NCI-H1694 treated with DMSO at 0.1 percent for 48 hours (cell line): ENCODE results near the gene BLACAT1.
"Not testable (repeated sequence)": the region's sequence is repeated elsewhere in the genome, so short reads cannot be mapped to it uniquely, and the experiment has no call there.

Source experiments
- DNase-seq: peaks from one replicate; lab custom pipeline; 2025; lab: John Stamatoyannopoulos, UW

The BLACAT1 gene

GRCh38 chr1:205484985-205485967 is 29.4 kb upstream of the BLACAT1 start:
- DNase-seq, result peak; percentile 85

- no peak for DNase-seq
These were observed 27.5 kb upstream of the BLACAT1 start for GRCh38 chr1:205483372-205483771.

- DNase-seq, result not testable (repeated sequence)
These were observed 26.7 kb upstream of the BLACAT1 start for GRCh38 chr1:205482587-205482986.

DNA sequence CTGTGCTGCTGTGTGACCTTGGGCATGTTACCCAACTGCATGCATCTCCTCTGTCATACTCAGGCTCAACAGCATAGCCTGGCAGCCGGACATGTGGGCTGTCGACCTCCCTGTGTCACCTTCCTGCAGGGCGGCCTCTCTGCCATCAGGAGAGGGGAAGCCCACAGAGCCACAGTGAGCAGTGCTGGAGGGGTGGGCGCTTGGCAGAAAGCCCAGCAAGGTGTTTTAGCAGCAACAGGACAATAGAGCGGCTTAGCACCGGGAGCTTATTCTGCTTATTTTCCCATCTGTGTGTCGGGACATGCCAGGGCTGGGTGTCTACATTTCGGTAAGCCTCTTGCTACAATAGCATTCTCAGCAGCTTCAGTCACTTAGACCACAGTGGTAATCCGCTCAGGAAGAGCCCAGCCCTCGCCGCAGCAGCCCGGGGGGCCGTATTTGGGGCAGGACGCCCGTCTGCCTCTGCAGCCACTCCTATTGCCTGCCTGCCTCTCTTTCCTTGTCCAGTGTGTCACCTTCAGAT is 25.8 kb upstream of the BLACAT1 start:
- no peak for DNase-seq

DNA sequence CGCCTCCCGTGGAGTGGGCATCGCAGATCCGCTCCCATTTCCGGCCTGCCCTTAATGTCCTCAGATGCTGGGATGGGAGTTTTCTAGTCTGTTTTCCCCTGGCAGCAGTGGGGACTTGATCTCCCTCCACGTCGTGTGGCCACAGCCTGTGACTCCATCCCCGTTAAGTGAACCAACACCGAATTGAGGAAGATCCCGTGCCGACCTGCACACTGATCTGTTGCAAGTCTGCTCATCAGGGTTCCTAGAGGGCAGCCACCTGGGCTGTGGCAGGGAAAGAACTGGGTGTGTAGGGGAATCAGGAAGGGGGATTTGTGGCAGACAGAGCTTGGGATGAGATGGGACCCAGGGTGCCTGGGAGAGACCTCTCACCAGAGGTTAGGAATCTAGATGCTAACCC is 25.4 kb upstream of the BLACAT1 start:
- DNase-seq, result no peak

DNA sequence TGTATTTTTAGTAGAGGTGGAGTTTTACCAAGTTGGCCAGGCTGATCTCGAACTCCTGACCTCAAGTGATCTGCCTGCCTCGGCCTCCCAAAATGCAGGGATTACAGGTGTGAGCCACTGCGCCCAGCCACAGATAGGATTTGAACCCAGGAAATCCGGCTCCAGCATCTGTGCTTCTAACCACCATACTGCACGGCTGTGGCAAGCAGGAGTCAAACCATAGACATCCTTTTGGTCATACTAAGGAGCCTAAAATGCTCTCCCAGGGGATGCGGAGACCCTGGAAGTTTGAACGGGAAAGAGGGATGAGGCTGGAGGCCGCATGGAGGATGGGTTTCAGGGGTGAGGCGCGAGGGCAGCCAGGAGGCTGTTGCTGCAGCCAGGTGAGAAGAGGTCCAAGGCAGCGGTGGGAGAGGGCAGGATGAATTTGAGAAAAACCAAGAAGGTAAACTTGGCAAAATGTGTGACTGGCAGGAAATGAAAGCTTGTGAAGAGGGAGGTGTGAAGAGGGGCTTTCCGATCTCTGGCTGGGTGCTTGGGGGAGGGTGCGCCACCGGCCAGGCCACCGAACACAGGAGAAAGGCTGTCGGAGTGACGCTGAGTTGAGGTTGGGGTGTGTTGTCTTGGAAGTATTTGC is 24.6 kb upstream of the BLACAT1 start:
- DNase-seq, result no peak

DNA sequence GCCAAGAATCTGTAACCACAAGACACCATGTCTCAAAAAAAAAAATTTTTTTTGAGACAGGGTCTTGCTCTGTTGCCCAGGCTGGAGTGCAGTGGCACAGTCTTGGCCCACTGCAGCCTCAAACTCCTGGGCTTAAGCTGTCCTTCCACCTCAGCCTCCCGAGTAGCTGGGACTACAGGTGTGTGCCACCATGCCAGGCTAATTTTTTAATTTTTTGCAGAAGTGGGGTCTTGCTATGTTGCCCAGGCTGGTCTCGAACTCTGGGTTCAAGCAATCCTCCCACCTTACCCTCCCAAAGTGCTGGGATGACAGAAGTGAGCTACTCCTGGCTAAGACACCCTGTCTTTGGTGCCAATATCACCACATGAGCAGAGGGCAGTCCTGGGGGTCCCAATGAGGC is 23.1 kb upstream of the BLACAT1 start:
- not testable (repeated sequence) for DNase-seq

DNA sequence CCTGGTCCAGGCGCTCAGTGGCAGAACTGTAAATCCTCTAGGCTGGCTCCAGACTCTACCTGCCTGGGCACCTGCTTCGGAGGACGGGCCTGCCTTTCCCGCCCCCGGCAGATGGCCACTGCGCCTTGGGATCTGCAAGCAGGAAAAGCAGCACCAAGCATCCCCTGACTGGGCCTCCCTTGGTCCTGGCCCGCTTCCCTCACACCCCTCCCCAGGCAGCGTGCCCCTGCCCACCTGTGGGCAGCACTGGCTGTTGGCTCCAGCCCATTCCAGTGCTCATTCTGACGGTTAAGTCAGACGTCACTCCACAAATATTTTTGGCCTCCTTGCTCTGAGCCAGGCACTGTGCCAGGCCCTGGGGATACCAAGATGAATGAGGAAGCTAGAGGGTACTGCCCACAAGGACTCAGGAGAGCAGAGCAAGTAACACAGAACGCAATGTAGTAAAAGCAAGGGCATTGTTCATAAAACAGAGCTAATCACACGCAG is 22.0 kb upstream of the BLACAT1 start:
- no peak for DNase-seq

DNA sequence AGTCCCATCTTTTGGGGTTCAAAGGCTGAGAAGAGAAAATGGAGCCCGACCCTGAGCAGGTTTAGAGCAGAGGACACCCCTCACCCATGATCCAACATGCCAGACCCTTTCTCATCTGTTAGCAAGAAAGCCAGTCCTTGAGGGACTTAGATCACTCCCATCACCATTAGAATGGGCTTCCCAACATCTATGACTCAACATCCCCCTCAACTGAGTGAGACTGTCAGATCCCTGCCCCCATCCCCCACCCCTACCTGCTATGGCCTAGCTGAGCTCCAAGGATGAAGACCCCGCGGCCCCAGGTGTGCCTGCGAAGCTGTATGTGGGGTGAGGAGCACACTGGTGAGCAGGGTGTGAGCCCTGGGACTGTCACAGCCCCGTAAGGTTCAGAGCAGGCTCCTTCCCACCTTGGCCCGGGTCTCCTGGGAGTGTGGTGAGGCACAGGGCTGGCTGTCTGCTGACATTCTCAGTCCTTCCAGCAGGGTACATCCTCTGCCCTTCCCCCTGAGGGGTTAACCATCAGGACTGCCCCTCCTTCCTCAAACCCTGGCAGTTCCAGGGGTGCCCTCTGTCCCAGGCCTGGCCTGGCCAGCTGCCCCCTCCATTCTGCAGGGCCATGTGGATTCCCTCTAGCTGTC is 21.4 kb upstream of the BLACAT1 start:
- no peak for DNase-seq

DNA sequence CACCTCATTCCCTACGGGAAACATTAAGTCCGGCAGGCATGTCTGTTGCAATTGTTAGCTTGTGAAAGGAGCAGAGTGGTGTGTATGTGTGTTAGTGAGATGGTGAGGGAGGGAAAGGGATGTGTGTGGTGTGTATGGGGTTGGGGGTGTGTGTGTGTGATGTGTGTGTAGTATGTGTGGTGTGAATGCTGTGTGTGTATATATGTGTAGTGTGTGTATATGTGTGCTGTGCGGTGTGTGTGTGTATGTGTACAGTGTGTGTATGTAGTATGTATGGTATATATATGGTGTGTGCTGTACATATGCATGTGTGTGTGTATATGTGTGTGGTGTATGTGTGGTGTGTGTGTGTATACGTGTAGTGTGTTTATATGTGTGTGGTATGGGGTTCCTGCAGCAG is 20.8 kb upstream of the BLACAT1 start:
- no peak for DNase-seq

DNA sequence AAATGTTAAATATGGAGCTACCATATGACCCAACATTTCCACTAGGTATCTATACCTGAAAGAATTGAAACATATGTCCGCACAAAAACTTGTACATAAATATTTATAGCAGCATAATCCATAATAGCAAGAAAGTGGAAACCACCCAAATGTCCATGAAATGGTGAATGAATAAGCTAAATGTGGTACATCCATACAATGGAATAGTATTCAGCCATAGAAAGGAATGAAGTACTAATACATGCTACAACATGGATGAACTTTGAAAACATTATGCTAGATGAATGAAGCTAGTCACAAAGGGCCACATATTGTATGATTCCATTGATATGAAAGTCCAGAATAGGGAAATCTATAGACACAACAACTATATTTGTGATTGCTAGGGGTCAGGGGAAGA is 20.0 kb upstream of the BLACAT1 start:
- no peak for DNase-seq

GRCh38 chr1:205474571-205474970 is 18.7 kb upstream of the BLACAT1 start:
- DNase-seq, result no peak

GRCh38 chr1:205473966-205474365 is 18.1 kb upstream of the BLACAT1 start:
- DNase-seq, result no peak

GRCh38 chr1:205473475-205473874 is 17.6 kb upstream of the BLACAT1 start:
- no peak for DNase-seq

GRCh38 chr1:205472737-205473441 is 17.0 kb upstream of the BLACAT1 start:
- DNase-seq, result no peak

DNA sequence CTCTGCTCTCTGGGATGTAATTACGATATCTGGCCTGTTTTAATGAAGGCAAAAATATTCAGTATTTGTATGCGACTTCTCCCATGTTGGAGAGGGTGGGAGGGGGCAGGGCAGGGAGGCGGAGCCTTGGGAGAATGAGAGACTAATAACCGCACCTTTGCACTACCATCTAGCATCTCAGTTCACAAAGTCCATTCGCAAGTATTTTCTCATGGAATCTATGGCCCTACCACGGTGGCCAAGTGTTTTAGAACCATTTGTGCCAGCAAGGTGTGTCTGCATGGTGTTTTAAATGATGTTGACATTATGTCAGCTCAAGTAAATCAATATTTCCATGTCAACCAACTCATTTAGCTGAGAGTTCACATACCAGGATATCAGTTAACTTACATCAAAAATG is 14.3 kb upstream of the BLACAT1 start:
- DNase-seq, result no peak

GRCh38 chr1:205466595-205467220 is 10.9 kb upstream of the BLACAT1 start:
- no peak for DNase-seq

DNA sequence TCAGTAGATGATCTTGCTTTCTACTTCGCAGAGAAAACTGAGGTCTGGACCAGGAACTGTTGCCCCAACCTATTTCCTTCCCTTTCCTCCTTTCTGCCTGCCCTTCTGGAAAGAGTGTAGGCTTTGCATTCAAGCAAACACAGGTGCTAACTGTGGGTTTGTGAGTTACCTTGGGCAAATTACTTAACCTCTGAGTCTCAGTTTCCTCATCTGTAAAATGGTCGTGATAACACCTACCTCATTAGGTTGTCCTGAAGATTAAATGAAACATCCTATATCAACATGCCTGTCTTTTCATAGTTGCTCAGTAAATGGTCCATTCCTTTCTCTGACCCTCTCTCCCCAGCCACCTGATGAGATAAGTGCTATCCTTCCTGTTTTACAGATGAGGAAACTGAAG is 9.5 kb upstream of the BLACAT1 start:
- no peak for DNase-seq

- DNase-seq, result no peak
These were observed 3.1 kb upstream of the BLACAT1 start for GRCh38 chr1:205458777-205459566.
